Measurements from ENCODE around the gene MLYCD. TPM values are rescaled to one million over a fixed set of nuclear protein-coding genes. Genes with fewer than 3 reads are reported as not detected.

MLYCD gene
- total RNA-seq, 1 experiment from 2014 or later, result 2.0 TPM

GRCh38 chr16:83923581-83924365 is 24.9 kb downstream of the MLYCD start:
- intact Hi-C loops (cut with micrococcal nuclease; ENCODE audit: unreplicated experiment), result no loop called here
- no peak overlapping the region for H3K4me3 ChIP-seq (ENCODE audit: low read depth, low read length, poor library complexity, severe bottlenecking)
- H3K36me3 ChIP-seq (ENCODE audit: insufficient read depth, low read length, poor library complexity, severe bottlenecking), result no peaks in the 10 kb centered on the region
- ChIA-PET POLR2A (ENCODE audit: low non-redundant PET) (no interaction called here), CTCF (interaction anchor here (0.6 kb wide), 1 partner anchor 101 kb away, joined by 4 read pairs; no protein-coding TSS in a partner anchor)
- H3K9me3 ChIP-seq (ENCODE audit: low read depth, low read length, poor library complexity, severe bottlenecking), result no peaks in the 10 kb centered on the region
- no peak for DNase-seq (ENCODE audit: low spot score)
- no peak for TF ChIP-seq EZH2 (IDR thresholded peaks at IDR 0.05; ENCODE audit: borderline replicate concordance, low read depth, low read length, poor library complexity, severe bottlenecking)
- TF ChIP-seq CTCF (conservative IDR thresholded peaks at IDR 0.05; ENCODE audit: low read depth, low read length), result no peak
- no peaks in the 10 kb centered on the region for H3K4me1 ChIP-seq (ENCODE audit: insufficient read depth, low read length, poor library complexity, severe bottlenecking)
- no TSS peak for BruUV-seq (replicated peaks)
- H3K27me3 ChIP-seq (replicated peaks; ENCODE audit: insufficient read depth, low read depth, low read length, poor library complexity), result no peaks in the 10 kb centered on the region
- H3K27ac ChIP-seq (ENCODE audit: low read depth, low read length, poor library complexity, severe bottlenecking), result no peak overlapping the region

GRCh38 chr16:83924686-83925085 is 25.8 kb downstream of the MLYCD start:
- intact Hi-C loops (cut with micrococcal nuclease; ENCODE audit: unreplicated experiment), result no loop called here
- Histone ChIP-seq H3K4me1 (ENCODE audit: insufficient read depth, low read length, poor library complexity, severe bottlenecking) (no peaks in the 10 kb centered on the region), H3K4me3 (ENCODE audit: low read depth, low read length, poor library complexity, severe bottlenecking) (no peak overlapping the region), H3K27me3 (replicated peaks; ENCODE audit: insufficient read depth, low read depth, low read length, poor library complexity) (peaks cover under 1% of the 10 kb centered on the region), H3K27ac (ENCODE audit: low read depth, low read length, poor library complexity, severe bottlenecking) (no peak overlapping the region), H3K9me3 (ENCODE audit: low read depth, low read length, poor library complexity, severe bottlenecking) (no peaks in the 10 kb centered on the region), H3K36me3 (ENCODE audit: insufficient read depth, low read length, poor library complexity, severe bottlenecking) (no peaks in the 10 kb centered on the region)
- CTCF ChIA-PET, result no interaction called here
- no TSS peak for BruUV-seq (replicated peaks)
- no peak for DNase-seq (ENCODE audit: low spot score)
- TF ChIP-seq EZH2 (IDR thresholded peaks at IDR 0.05; ENCODE audit: borderline replicate concordance, low read depth, low read length, poor library complexity, severe bottlenecking) (no peak), CTCF (conservative IDR thresholded peaks at IDR 0.05; ENCODE audit: low read depth, low read length) (no peak)
- POLR2A ChIA-PET (ENCODE audit: low non-redundant PET), result no interaction called here

DNA sequence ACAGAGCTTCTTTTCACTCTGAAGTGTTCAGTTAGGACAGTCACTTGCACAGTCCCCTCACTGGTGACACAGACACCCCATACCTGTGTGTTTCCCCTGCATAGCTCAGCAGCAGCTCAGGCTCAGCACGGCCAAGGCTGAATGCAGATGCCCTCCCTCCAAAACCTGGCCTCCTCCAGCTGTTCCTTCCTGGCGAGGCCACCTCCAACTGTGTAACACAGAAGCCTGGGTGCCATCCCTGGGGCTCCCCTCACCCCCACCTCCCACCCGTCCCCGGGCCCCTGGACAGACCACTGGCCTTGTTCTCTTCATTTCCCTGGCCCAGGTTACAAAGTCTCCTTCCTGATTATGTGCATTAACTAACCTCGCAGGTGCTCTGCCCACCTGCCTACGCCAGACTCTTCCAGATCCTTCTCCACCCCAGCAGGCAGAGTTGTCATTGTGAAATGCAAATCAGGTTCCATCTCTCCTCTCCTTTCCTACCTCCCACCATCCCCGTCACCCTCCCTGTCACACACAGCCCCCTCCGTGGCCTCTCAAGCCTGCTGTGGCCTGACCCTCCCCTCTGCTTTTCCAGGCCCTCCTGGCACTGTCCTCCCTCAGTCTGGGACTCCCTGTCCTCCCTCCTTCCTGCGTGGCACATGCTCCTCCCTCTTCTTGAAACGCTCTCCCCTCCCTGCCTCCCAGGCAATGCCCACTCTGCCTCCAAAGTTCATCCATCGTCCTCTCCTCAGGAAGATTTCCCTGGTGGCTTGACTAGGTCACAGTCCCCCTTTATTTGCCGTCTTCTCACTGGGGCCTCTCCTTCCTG is 26.4 kb downstream of the MLYCD start:
- no peaks in the 10 kb centered on the region for H3K36me3 ChIP-seq (ENCODE audit: insufficient read depth, low read length, poor library complexity, severe bottlenecking)
- H3K9me3 ChIP-seq (ENCODE audit: low read depth, low read length, poor library complexity, severe bottlenecking), result no peaks in the 10 kb centered on the region
- intact Hi-C loops (cut with micrococcal nuclease; ENCODE audit: unreplicated experiment), result no loop called here
- ChIA-PET POLR2A (ENCODE audit: low non-redundant PET) (no interaction called here), CTCF (no interaction called here)
- DNase-seq (ENCODE audit: low spot score), result no peak
- peaks cover 5% of the 10 kb centered on the region for H3K27me3 ChIP-seq (replicated peaks; ENCODE audit: insufficient read depth, low read depth, low read length, poor library complexity)
- H3K4me1 ChIP-seq (ENCODE audit: insufficient read depth, low read length, poor library complexity, severe bottlenecking), result no peaks in the 10 kb centered on the region
- TF ChIP-seq EZH2 (IDR thresholded peaks at IDR 0.05; ENCODE audit: borderline replicate concordance, low read depth, low read length, poor library complexity, severe bottlenecking), result no peak
- TF ChIP-seq CTCF (conservative IDR thresholded peaks at IDR 0.05; ENCODE audit: low read depth, low read length), result no peak
- BruUV-seq (replicated peaks), result no TSS peak
- no peak overlapping the region for H3K27ac ChIP-seq (ENCODE audit: low read depth, low read length, poor library complexity, severe bottlenecking)
- no peak overlapping the region for H3K4me3 ChIP-seq (ENCODE audit: low read depth, low read length, poor library complexity, severe bottlenecking)

Data from A673 (cell line).